ENCODE results near the gene RGMA. TPM values are rescaled to one million over a fixed set of nuclear protein-coding genes. Genes with fewer than 3 reads are reported as not detected.

The RGMA gene
- total and polyA plus RNA-seq, 2 donors (not counting 1 experiment from before 2014, with no cell fraction given): 0.27 to 1.5 TPM

DNA sequence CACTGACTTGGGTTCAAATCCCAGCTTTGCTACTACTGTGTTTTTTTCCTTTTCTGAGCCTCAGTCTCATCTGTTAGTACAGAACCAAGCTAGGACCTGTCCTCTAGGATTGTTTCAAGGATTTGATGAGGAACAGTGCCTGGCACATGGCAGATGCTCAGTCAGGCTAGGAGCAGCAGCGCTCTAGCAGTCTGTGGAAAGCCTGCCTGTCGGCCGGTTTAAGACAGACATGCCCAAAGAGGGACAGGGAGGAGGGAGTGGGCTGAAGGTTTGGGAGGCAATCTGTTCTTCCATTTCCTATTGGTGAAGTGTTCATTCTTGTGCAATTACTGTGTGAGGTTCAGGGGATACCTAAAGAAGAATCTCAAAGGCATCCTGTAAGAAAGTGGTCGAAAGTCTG lies 35.1 kb upstream of the RGMA start:
- TF ChIP-seq CTCF (conservative IDR thresholded peaks at IDR 0.05 in 1 of 2, IDR thresholded peaks at IDR 0.05 in 1 of 2; ENCODE audit: low read depth in 1 of 2, low read length in 2 of 2) (no peak), EZH2 (IDR thresholded peaks at IDR 0.05; ENCODE audit: low read length, missing control alignments) (no peak)
- H3K4me2 ChIP-seq (ENCODE audit: extremely low read depth, insufficient read depth, low read length): no peak overlapping the region

DNA sequence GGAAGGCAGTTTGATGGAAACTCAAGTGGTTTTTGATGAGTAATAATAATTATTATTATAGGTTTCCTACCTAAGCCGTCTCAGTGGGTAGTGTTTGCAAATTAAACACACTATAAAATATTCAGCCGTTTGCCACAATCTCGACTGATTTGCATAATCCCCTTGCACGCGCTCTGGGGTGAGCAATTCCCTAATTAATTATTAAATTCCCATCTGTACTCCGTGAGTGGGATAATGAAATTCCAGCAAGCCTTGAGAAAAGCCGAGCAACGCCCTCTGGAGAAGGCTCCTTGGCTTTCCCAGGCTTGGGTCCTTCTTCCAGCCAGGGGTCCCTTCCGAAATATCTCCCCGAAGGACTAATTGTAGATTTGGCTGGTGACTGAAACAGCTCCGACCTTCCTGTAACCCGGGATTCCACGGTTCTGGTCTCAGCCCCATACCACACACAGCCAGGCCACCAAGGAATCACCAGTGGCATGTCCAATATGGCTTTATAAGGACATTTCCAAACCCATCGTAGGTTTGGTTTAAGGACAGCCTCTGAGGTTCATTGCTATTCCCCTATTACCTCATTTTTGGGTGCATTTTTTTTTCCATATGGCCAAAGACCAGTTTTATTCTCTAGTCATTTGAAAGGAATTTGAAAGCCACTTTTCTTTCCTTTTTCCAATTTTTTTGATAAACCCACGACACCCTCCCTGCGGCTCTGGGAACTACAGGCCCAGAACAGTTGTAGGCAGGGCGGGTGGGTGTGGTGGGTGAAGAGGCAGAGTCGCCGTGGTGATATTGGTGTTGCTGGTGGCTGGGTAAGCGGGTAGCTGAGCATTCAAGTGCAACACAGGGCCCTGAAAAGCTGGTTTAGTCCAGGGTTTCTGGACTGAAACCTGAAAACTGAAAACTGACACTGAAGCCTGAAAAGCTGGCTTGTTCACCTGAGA lies 33.2 kb upstream of the RGMA start:
- no peaks in the 10 kb centered on the region for H3K79me2 ChIP-seq (ENCODE audit: control insufficient read depth, insufficient read depth, low read length)
- no peak overlapping the region for H3K4me3 ChIP-seq (replicated peaks in 1 of 4; ENCODE audit: control extremely low read depth in 1 of 4, insufficient read depth in 1 of 4, low read depth in 3 of 4, low read length in 4 of 4)
- H3K27me3 ChIP-seq (ENCODE audit: control insufficient read depth, insufficient read depth, low read length): no peaks in the 10 kb centered on the region
- DNase-seq (ENCODE audit: low read depth in 2 of 2): no peak
- no peaks in the 10 kb centered on the region for H3K9me3 ChIP-seq (ENCODE audit: control insufficient read depth, insufficient read depth, low read depth, low read length)
- no peaks in the 10 kb centered on the region for H3K36me3 ChIP-seq (ENCODE audit: control insufficient read depth, insufficient read depth, low read length)
- H2AFZ ChIP-seq (ENCODE audit: low read length): no peak overlapping the region
- H3K27ac ChIP-seq (ENCODE audit: insufficient read depth, low read length): no peak overlapping the region
- no peak for TF ChIP-seq CTCF (conservative IDR thresholded peaks at IDR 0.05 in 1 of 2, IDR thresholded peaks at IDR 0.05 in 1 of 2; ENCODE audit: low read depth in 1 of 2, low read length in 2 of 2)
- TF ChIP-seq EZH2 (IDR thresholded peaks at IDR 0.05; ENCODE audit: low read length, missing control alignments): no peak
- H3K4me1 ChIP-seq (ENCODE audit: control insufficient read depth, extremely low read depth, insufficient read depth, low read length): no peaks in the 10 kb centered on the region
- H3K9ac ChIP-seq (ENCODE audit: insufficient read depth, low read length): no peak overlapping the region
- H3K4me2 ChIP-seq (ENCODE audit: extremely low read depth, insufficient read depth, low read length): no peak overlapping the region
- no peaks in the 10 kb centered on the region for H4K20me1 ChIP-seq (ENCODE audit: control insufficient read depth, extremely low read depth, insufficient read depth, low read length)

More for the DNA sequence above, 35.1 kb upstream of the RGMA start:
- H3K9ac ChIP-seq (ENCODE audit: insufficient read depth, low read length): no peak overlapping the region
- no peaks in the 10 kb centered on the region for H4K20me1 ChIP-seq (ENCODE audit: control insufficient read depth, extremely low read depth, insufficient read depth, low read length)
- H3K4me1 ChIP-seq (ENCODE audit: control insufficient read depth, extremely low read depth, insufficient read depth, low read length): no peaks in the 10 kb centered on the region
- H3K79me2 ChIP-seq (ENCODE audit: control insufficient read depth, insufficient read depth, low read length): no peaks in the 10 kb centered on the region
- no peak overlapping the region for H3K4me3 ChIP-seq (replicated peaks in 1 of 4; ENCODE audit: control extremely low read depth in 1 of 4, insufficient read depth in 1 of 4, low read depth in 3 of 4, low read length in 4 of 4)
- DNase-seq (ENCODE audit: low read depth in 2 of 2): no peak
- H3K27me3 ChIP-seq (ENCODE audit: control insufficient read depth, insufficient read depth, low read length): no peaks in the 10 kb centered on the region
- no peaks in the 10 kb centered on the region for H3K9me3 ChIP-seq (ENCODE audit: control insufficient read depth, insufficient read depth, low read depth, low read length)
- H2AFZ ChIP-seq (ENCODE audit: low read length): no peak overlapping the region
- no peaks in the 10 kb centered on the region for H3K36me3 ChIP-seq (ENCODE audit: control insufficient read depth, insufficient read depth, low read length)
- H3K27ac ChIP-seq (ENCODE audit: insufficient read depth, low read length): no peak overlapping the region

- H3K4me1 ChIP-seq (ENCODE audit: control insufficient read depth, extremely low read depth, insufficient read depth, low read length): no peaks in the 10 kb centered on the region
- no peaks in the 10 kb centered on the region for H3K9me3 ChIP-seq (ENCODE audit: control insufficient read depth, insufficient read depth, low read depth, low read length)
- no peak overlapping the region for H3K4me3 ChIP-seq (replicated peaks in 1 of 4; ENCODE audit: control extremely low read depth in 1 of 4, insufficient read depth in 1 of 4, low read depth in 3 of 4, low read length in 4 of 4)
- H3K4me2 ChIP-seq (ENCODE audit: extremely low read depth, insufficient read depth, low read length): no peak overlapping the region
- H3K79me2 ChIP-seq (ENCODE audit: control insufficient read depth, insufficient read depth, low read length): no peaks in the 10 kb centered on the region
- DNase-seq (ENCODE audit: low read depth in 2 of 2): no peak
- TF ChIP-seq CTCF (conservative IDR thresholded peaks at IDR 0.05 in 1 of 2, IDR thresholded peaks at IDR 0.05 in 1 of 2; ENCODE audit: low read depth in 1 of 2, low read length in 2 of 2) (no peak), EZH2 (IDR thresholded peaks at IDR 0.05; ENCODE audit: low read length, missing control alignments) (no peak)
- no peaks in the 10 kb centered on the region for H3K27me3 ChIP-seq (ENCODE audit: control insufficient read depth, insufficient read depth, low read length)
- no peaks in the 10 kb centered on the region for H3K36me3 ChIP-seq (ENCODE audit: control insufficient read depth, insufficient read depth, low read length)
- H3K27ac ChIP-seq (ENCODE audit: insufficient read depth, low read length): no peak overlapping the region
- H2AFZ ChIP-seq (ENCODE audit: low read length): no peak overlapping the region
- no peak overlapping the region for H3K9ac ChIP-seq (ENCODE audit: insufficient read depth, low read length)
- no peaks in the 10 kb centered on the region for H4K20me1 ChIP-seq (ENCODE audit: control insufficient read depth, extremely low read depth, insufficient read depth, low read length)
Observed at GRCh38 chr15:93121107-93121506, 32.1 kb upstream of the RGMA start.
